OCI-LY7 (cell line): Measurements from ENCODE around the gene GXYLT2. TPM values are rescaled to one million over a fixed set of nuclear protein-coding genes. Genes with fewer than 3 reads are reported as not detected.

ENCODE experiments used
- BruUV-seq: library from RNA; stranded (reverse); fragments of 400-500 nt; replicated peaks from 2 replicates; lab custom pipeline; 2021; lab: Mats Ljungman, UMichigan
- CTCF ChIA-PET: fragments of 300-600 bp; sonication (Branson Sonifier 250); formaldehyde crosslinking; loops from one replicate; lab custom pipeline; 2022; ENCODE audit warnings: antibody characterized with exemption; ENCODE audit not compliant: unreplicated experiment; lab: Charles Lee
- POLR2A ChIA-PET: fragments of 300-600 bp; sonication (Branson Sonifier 250); formaldehyde crosslinking; loops from one replicate; lab custom pipeline; 2022; ENCODE audit warnings: antibody characterized with exemption; lab: Charles Lee
- DNase-seq: peaks from one replicate; pipeline ENCODE4 v3.0.0-alpha.2; 2015; ENCODE audit warnings: low spot score
- H2AFZ ChIP-seq: fragments of 200-600 bp; sonication (generic), shearing (Covaris generic); 2 replicates; pipeline ENCODE4 v1.6.1; 2014; ENCODE audit warnings: mild to moderate bottlenecking, antibody characterized with exemption, low read length, moderate library complexity
- H3K27ac ChIP-seq: fragments of 200-600 bp; sonication (generic); 2 replicates; pipeline ENCODE4 v1.5.1; 2014; ENCODE audit warnings: mixed run types, low read depth, mild to moderate bottlenecking, moderate library complexity, low read length, inconsistent platforms; ENCODE audit not compliant: poor library complexity, severe bottlenecking
- H3K36me3 ChIP-seq: fragments of 200-600 bp; sonication (generic); 2 replicates; pipeline ENCODE4 v1.6.1; 2014; ENCODE audit warnings: mild to moderate bottlenecking, antibody characterized with exemption, low read length, moderate library complexity, mixed read lengths; ENCODE audit not compliant: insufficient read depth
- H3K4me1 ChIP-seq: fragments of 200-600 bp; sonication (generic); 2 replicates; pipeline ENCODE4 v1.5.1; 2014; ENCODE audit warnings: mild to moderate bottlenecking, low read length; ENCODE audit not compliant: insufficient read depth, poor library complexity, severe bottlenecking
- H3K4me2 ChIP-seq: fragments of 200-600 bp; sonication (generic); 2 replicates; pipeline ENCODE4 v1.6.1; 2014; ENCODE audit warnings: mild to moderate bottlenecking, low read length
- H3K4me3 ChIP-seq: fragments of 200-600 bp; sonication (generic); 2 replicates; pipeline ENCODE4 v1.5.1; 2014; ENCODE audit warnings: mild to moderate bottlenecking, low read depth, low read length; ENCODE audit not compliant: poor library complexity, severe bottlenecking
- H3K79me2 ChIP-seq: fragments of 200-600 bp; sonication (generic); 2 replicates; pipeline ENCODE4 v1.6.1; 2016; ENCODE audit warnings: low read depth, mild to moderate bottlenecking, low read length, moderate library complexity, mixed read lengths; ENCODE audit not compliant: insufficient read depth
- H3K9me2 ChIP-seq: fragments of 200-600 bp; sonication (generic); 2 replicates; pipeline ENCODE4 v1.6.1; 2016; ENCODE audit warnings: mild to moderate bottlenecking, low read length, mixed read lengths; ENCODE audit not compliant: insufficient read depth
- H3K9me3 ChIP-seq: fragments of 200-600 bp; sonication (generic); 2 replicates; pipeline ENCODE4 v1.6.1; 2014; ENCODE audit warnings: mild to moderate bottlenecking, mixed run types, low read length, mixed read lengths
- H4K20me1 ChIP-seq: fragments of 200-600 bp; sonication (generic); 2 replicates; pipeline ENCODE4 v1.6.1; 2014; ENCODE audit warnings: mild to moderate bottlenecking, antibody characterized with exemption, low read length, moderate library complexity, mixed read lengths; ENCODE audit not compliant: insufficient read depth
- EZH2phosphoT487 ChIP-seq: fragments of 200-600 bp; sonication (generic); IDR thresholded peaks from 2 replicates; pipeline ENCODE4 v1.6.1; 2018; ENCODE audit warnings: low read depth, borderline replicate concordance, mild to moderate bottlenecking, mixed run types, antibody characterized with exemption, low read length, moderate library complexity, mixed read lengths
- intact Hi-C: fragments of 100-400 bp; cut with micrococcal nuclease; formaldehyde crosslinking; loops from one replicate; pipeline ENCODE4 v1.10.0; 2022; ENCODE audit not compliant: unreplicated experiment
- total RNA-seq, 2 experiments: library from RNA; depleted of rRNA in 1 of 2; stranded (reverse); fragments of >200 nt in 1 of 2; shearing (Covaris generic) in 1 of 2; gene quantifications; 2 replicates each; pipeline ENCODE4 v1.2.3, GENCODE V29; 2014 to 2022
- TF ChIP-seq, protein P1 (sequence below): fragments of 200-600 bp; sonication (generic); conservative IDR thresholded peaks from 2 replicates; pipeline ENCODE4 v1.5.1; 2014; ENCODE audit warnings: mild to moderate bottlenecking, antibody characterized with exemption, low read length, moderate library complexity, mixed read lengths

Gene GXYLT2
- total RNA-seq, 2 experiments from 2014 or later: not detected

DNA sequence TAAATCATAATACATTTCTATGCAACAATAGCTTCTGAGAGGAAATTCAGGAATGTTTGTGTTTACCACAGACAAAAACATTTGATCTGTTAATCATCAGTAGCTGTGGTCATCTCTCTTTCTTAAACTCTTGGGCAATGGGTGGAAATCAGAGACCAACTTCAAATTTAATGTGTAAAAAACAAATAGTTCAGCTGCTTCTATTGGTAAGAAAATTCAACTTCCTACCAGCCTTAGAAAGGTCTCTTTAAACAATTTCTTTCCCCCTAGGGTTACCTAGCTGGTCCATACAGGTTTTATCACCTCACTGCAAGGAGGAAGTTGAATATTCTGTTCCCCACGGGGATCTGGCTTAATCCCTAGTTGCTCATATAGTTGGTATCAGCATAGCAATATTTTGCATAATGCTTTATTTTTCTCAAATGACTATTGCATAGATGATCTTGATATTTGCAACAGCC lies 88.5 kb downstream of the GXYLT2 start:
- BruUV-seq: no TSS peak
- H3K4me2 ChIP-seq: no peak overlapping the region
- H3K4me3 ChIP-seq: no peak overlapping the region
- no peaks in the 10 kb centered on the region for H3K79me2 ChIP-seq
- H4K20me1 ChIP-seq: no peaks in the 10 kb centered on the region
- no peaks in the 10 kb centered on the region for H3K9me3 ChIP-seq
- H3K9me2 ChIP-seq: no peaks in the 10 kb centered on the region
- H3K4me1 ChIP-seq: no peaks in the 10 kb centered on the region
- H3K27ac ChIP-seq: no peak overlapping the region
- CTCF ChIA-PET: no interaction called here
- DNase-seq: no peak
- POLR2A ChIA-PET: interaction anchor here (0.7 kb wide), 1 partner anchor 19 kb away, joined by 3 read pairs; no protein-coding TSS in a partner anchor
- no peak overlapping the region for H2AFZ ChIP-seq
- intact Hi-C loops: no loop called here
- H3K36me3 ChIP-seq: no peaks in the 10 kb centered on the region
- TF ChIP-seq, protein P1, sequence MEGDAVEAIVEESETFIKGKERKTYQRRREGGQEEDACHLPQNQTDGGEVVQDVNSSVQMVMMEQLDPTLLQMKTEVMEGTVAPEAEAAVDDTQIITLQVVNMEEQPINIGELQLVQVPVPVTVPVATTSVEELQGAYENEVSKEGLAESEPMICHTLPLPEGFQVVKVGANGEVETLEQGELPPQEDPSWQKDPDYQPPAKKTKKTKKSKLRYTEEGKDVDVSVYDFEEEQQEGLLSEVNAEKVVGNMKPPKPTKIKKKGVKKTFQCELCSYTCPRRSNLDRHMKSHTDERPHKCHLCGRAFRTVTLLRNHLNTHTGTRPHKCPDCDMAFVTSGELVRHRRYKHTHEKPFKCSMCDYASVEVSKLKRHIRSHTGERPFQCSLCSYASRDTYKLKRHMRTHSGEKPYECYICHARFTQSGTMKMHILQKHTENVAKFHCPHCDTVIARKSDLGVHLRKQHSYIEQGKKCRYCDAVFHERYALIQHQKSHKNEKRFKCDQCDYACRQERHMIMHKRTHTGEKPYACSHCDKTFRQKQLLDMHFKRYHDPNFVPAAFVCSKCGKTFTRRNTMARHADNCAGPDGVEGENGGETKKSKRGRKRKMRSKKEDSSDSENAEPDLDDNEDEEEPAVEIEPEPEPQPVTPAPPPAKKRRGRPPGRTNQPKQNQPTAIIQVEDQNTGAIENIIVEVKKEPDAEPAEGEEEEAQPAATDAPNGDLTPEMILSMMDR: no peak
- TF ChIP-seq EZH2phosphoT487: no peak

DNA sequence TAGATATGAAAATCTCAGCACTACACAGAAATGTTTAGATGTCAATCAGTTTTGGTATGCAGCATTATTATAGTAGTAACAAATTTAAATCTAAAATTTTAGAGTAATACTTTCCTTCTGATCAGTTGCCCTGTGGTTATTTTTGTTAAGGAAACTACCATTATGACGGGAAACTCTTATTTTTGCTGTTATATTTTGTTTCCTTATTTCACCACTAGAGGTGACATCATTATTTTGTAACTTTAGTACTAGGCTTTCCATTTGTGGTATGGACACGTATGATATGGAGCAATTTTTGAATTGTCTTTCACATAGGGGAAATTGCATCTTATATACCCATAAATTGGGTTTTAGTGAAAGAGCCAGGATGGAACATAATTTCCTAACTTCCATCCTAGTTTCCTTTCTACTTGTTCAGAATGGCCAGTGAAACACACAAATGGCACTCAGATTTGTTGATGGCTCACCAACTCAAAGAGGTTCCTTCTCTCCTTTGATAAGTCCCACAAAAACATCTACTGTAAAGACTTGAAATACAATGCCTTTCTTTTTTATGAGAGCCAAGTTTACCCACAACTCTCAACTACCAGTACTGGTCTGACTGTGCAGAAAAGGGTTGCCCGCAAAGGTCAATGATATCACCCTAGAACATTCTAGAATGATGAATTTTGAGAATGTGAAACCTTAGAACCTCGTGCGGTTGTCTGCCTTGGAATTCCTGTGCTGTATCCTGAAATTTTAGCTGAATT lies 89.4 kb downstream of the GXYLT2 start:
- DNase-seq: no peak
- H3K36me3 ChIP-seq: no peaks in the 10 kb centered on the region
- H3K9me3 ChIP-seq: no peaks in the 10 kb centered on the region
- intact Hi-C loops: no loop called here
- TF ChIP-seq, protein P1: peak; percentile 67
- no peak for TF ChIP-seq EZH2phosphoT487
- H3K27ac ChIP-seq: no peak overlapping the region
- ChIA-PET POLR2A (interaction anchor here (1.2 kb wide), 1 partner anchor 17 kb away, joined by 4 read pairs; no protein-coding TSS in a partner anchor), CTCF (no interaction called here)
- no peaks in the 10 kb centered on the region for H4K20me1 ChIP-seq
- H3K79me2 ChIP-seq: no peaks in the 10 kb centered on the region
- BruUV-seq: no TSS peak
- H3K9me2 ChIP-seq: no peaks in the 10 kb centered on the region
- H3K4me2 ChIP-seq: no peak overlapping the region
- no peaks in the 10 kb centered on the region for H3K4me1 ChIP-seq
- H3K4me3 ChIP-seq: no peak overlapping the region
- H2AFZ ChIP-seq: no peak overlapping the region
